Sigmoid colon (tissue), 4 donors: ENCODE measurements around the gene MRPL28.
"Not testable (repeated sequence)": the region's sequence is repeated elsewhere in the genome, so short reads cannot be mapped to it uniquely, and the experiment has no call there.

Source experiments
- CTCF ChIP-seq, 4 experiments: fragments of 450-650 bp in 3 of 4; fragments of 200-600 bp in 1 of 4; IDR thresholded peaks; one replicate each; pipeline ENCODE4 v1.5.1; 2016 to 2019; ENCODE audit warnings: antibody characterized with exemption in 4 of 4, mild to moderate bottlenecking in 3 of 4, moderate library complexity in 2 of 4
- POLR2A ChIP-seq, 2 donors: fragments of 450-650 bp; IDR thresholded peaks; one replicate each; pipeline ENCODE4 v1.6.1; 2016; ENCODE audit warnings: antibody characterized with exemption in 2 of 2, mild to moderate bottlenecking in 2 of 2, moderate library complexity in 2 of 2
- POLR2AphosphoS5 ChIP-seq, 4 donors: sonication (generic); formaldehyde crosslinking; IDR thresholded peaks; one replicate each; pipeline ENCODE4 v1.6.1; 2017; ENCODE audit warnings: antibody characterized with exemption in 4 of 4

- TF ChIP-seq CTCF, POLR2A, POLR2AphosphoS5 (IDR thresholded peaks at IDR 0.05): not testable (repeated sequence)
Measured at GRCh38 chr16:334164-334832, 36.0 kb downstream of the MRPL28 start.
